ENCODE results near the gene EVC2. TPM values are rescaled to one million over a fixed set of nuclear protein-coding genes. Genes with fewer than 3 reads are reported as not detected.
A peak's percentile ranks its signal among the peaks of the same experiment; 100 is the strongest.

Gene EVC2
- total RNA-seq, 2 donors from 2014 or later: 0.49 to 0.93 TPM

GRCh38 chr4:5707366-5707765 lies 993 bp downstream of the EVC2 start:
- no peak overlapping the region for H3K9ac ChIP-seq (ENCODE audit: low read depth in 2 of 2, low read length in 2 of 2)
- intact Hi-C loops (cut with DNase I): no loop called here
- no peaks in the 10 kb centered on the region for H3K4me1 ChIP-seq
- no peak overlapping the region for H3K27ac ChIP-seq
- DNase-seq: no peak
- TF ChIP-seq CTCF (IDR thresholded peaks at IDR 0.05): no peak
- H3K9me3 ChIP-seq: no peaks in the 10 kb centered on the region
- no peaks in the 10 kb centered on the region for H3K36me3 ChIP-seq
- H3K27me3 ChIP-seq: no peaks in the 10 kb centered on the region
- H3K4me3 ChIP-seq: peak overlapping the region; percentile 49

GRCh38 chr4:5706486-5707290 lies 1.7 kb downstream of the EVC2 start:
- DNase-seq: no peak

GRCh38 chr4:5705647-5706320 lies 2.6 kb downstream of the EVC2 start:
- intact Hi-C loops (cut with DNase I): no loop called here
- no peak for TF ChIP-seq CTCF (IDR thresholded peaks at IDR 0.05)
- Histone ChIP-seq H3K9me3 (no peaks in the 10 kb centered on the region), H3K4me3 (no peak overlapping the region), H3K4me1 (no peaks in the 10 kb centered on the region), H3K36me3 (no peaks in the 10 kb centered on the region), H3K27me3 (no peaks in the 10 kb centered on the region), H3K9ac (ENCODE audit: low read depth in 2 of 2, low read length in 2 of 2) (no peak overlapping the region), H3K27ac (no peak overlapping the region)
- DNase-seq: no peak

More at GRCh38 chr4:5706486-5707290, 1.7 kb downstream of the EVC2 start:
- no peaks in the 10 kb centered on the region for H3K9me3 ChIP-seq
- no peak overlapping the region for H3K27ac ChIP-seq
- no peaks in the 10 kb centered on the region for H3K4me1 ChIP-seq
- intact Hi-C loops (cut with DNase I): no loop called here
- H3K36me3 ChIP-seq: no peaks in the 10 kb centered on the region
- H3K4me3 ChIP-seq: no peak overlapping the region
- TF ChIP-seq CTCF (IDR thresholded peaks at IDR 0.05): no peak
- H3K9ac ChIP-seq (ENCODE audit: low read depth in 2 of 2, low read length in 2 of 2): no peak overlapping the region
- no peaks in the 10 kb centered on the region for H3K27me3 ChIP-seq

- Histone ChIP-seq H3K27me3 (no peaks in the 10 kb centered on the region), H3K36me3 (no peaks in the 10 kb centered on the region), H3K4me3 (no peak overlapping the region), H3K9ac (ENCODE audit: low read depth in 2 of 2, low read length in 2 of 2) (no peak overlapping the region), H3K9me3 (no peaks in the 10 kb centered on the region), H3K4me1 (no peaks in the 10 kb centered on the region), H3K27ac (no peak overlapping the region)
- intact Hi-C loops (cut with DNase I): no loop called here
- DNase-seq: no peak
- TF ChIP-seq CTCF (IDR thresholded peaks at IDR 0.05): no peak
Observed at GRCh38 chr4:5704276-5704675, 4.1 kb downstream of the EVC2 start.

GRCh38 chr4:5703831-5704230 lies 4.5 kb downstream of the EVC2 start:
- intact Hi-C loops (cut with DNase I): no loop called here
- Histone ChIP-seq H3K27me3 (no peaks in the 10 kb centered on the region), H3K4me1 (no peaks in the 10 kb centered on the region), H3K9me3 (no peaks in the 10 kb centered on the region), H3K36me3 (no peaks in the 10 kb centered on the region), H3K4me3 (no peak overlapping the region), H3K27ac (no peak overlapping the region), H3K9ac (ENCODE audit: low read depth in 2 of 2, low read length in 2 of 2) (no peak overlapping the region)
- no peak for TF ChIP-seq CTCF (IDR thresholded peaks at IDR 0.05)
- no peak for DNase-seq
